GM13977 (cell line): Measurements from ENCODE around the gene TRIO.
"Not testable (repeated sequence)": the region's sequence is repeated elsewhere in the genome, so short reads cannot be mapped to it uniquely, and the experiment has no call there.

ENCODE experiments used
- DNase-seq: peaks from one replicate; pipeline ENCODE4 v3.0.0; 2012; ENCODE audit warnings: low spot score
- CTCF ChIP-seq: IDR thresholded peaks from 2 replicates; pipeline ENCODE4 v1.5.1; 2012; ENCODE audit warnings: mild to moderate bottlenecking, control low read depth; ENCODE audit not compliant: insufficient read depth; ENCODE audit errors: extremely low read depth, missing control alignments
- in situ Hi-C: fragments of 300-500 bp; cut with MboI; formaldehyde crosslinking; loops from one replicate; pipeline ENCODE4 v1.12.0; 2022; ENCODE audit warnings: low sequenced_read_pairs, low pct_unique_long_range_greater_than_20kb, mixed read lengths, inconsistent platforms; ENCODE audit not compliant: unreplicated experiment

Gene TRIO

DNA sequence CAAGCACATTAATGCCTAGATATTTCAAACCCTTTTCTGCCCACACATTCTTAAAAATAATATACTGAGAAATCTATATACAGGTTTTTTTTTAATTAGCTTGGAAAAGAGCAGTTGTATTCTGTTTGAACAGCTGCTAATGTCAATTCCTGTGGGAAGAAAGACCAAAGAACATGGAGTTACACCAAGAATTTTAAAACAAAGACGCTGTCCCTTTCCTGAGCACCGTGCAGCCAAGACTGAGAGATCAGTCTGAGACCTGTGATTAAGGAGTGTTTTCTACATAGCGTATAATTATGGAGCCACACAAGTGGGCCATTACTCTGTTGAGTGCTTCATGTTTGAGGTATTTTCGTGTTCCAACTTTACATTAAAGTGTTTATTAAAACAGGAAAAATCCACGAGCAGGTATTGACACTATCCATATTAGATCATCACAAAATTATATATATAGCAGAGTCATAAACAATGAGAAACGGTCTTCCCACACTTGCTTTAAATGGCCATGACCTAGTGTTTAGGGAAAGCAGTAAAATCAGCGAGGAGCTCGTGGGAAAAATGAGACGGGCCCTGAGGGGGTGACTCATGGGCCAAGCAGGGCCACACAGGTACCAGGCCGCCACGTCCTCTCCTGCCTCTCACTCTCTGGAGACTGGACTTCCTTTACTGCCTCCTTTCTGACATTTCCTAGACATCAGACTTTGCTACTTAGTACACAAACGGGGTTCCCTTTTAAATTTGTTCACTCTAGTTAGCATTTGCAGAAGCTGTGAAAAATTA lies 285.4 kb downstream of the TRIO start:
- in situ Hi-C loops = no loop called here
- DNase-seq = no peak
- no peak for TF ChIP-seq CTCF

GRCh38 chr5:14429101-14430050 lies 286.2 kb downstream of the TRIO start:
- no peak for DNase-seq
- in situ Hi-C loops = no loop called here
- no peak for TF ChIP-seq CTCF

DNA sequence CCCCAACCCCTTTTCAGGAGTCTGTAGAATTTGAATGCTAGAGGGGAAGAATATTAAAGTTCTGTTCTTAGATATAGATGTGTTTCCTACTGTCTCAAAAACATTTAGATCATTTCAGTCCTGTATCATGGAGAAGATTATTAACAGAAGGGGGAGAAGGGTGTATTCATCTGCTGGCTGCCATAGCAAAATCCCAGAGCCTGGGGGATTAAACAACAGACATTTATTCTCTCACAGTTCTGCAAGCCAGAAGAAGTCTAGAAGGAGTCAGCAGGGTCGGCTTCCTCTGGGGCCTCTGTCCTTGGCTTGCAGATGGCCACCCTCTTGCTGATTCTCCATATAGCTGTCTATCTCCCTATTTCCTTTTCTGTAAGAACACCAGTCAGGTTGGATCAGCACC lies 288.4 kb downstream of the TRIO start:
- in situ Hi-C loops = no loop called here
- DNase-seq = no peak
- no peak for TF ChIP-seq CTCF

DNA sequence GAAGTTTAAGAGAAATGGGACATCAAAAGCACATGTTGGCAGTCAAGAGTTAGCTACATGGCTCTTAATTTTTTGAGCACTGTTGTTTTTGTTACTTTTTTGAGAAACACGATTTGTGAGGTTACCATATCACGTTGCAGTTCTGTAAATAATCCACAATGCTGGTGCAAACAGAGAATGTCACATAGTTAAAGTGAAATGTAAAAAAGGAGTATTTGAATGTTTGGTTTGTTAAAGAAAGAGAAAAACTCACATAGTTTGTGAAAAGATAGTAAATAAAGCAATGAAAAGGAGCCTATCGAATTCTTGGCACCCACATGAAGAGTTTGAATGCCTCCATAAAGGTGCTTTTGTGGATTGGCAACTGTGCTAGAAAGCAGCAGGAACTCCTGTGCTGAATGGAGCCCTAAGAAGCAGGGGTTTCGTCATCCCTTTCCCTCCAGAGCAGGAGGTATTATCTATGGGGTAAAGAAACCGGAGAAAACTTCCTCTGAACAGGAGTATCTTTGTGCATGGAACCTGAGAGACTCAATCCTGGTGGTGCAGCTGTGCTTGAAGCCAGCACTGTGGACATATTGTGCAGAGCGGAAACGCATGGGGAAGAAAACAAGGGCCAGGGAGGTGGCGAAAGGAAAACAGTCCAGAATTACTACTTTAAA lies 289.9 kb downstream of the TRIO start:
- no peak for DNase-seq
- no peak for TF ChIP-seq CTCF
- in situ Hi-C loops = no loop called here

DNA sequence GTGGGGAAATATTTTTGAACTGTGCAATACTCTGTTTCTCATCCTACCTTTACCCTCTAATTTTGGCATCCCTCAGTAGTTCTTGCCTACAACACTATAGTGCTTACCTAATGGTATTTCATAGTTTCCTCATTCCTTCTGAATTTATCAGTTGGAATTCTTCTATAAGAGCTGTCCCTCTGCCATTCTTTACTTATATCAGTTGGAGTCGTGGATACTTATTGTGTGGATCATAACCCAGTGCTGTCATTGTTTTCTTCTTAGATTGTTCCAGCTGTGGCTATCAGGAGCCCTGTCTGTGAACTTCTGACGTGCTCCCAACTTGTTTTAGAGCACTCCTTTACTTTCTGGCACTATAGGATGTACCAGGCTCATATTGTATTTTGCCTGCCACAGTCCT lies 292.3 kb downstream of the TRIO start:
- DNase-seq = no peak
- no peak for TF ChIP-seq CTCF
- in situ Hi-C loops = no loop called here

- DNase-seq, in situ Hi-C loops: not testable (repeated sequence)
Measured at GRCh38 chr5:14436122-14436521, 293.0 kb downstream of the TRIO start.
